GM19463 (cell line): ENCODE data around the gene SUN3.
"Not testable (repeated sequence)": the region's sequence is repeated elsewhere in the genome, so short reads cannot be mapped to it uniquely, and the experiment has no call there.

ENCODE experiments used
- ATAC-seq: cut with Tn5 transposase; IDR thresholded peaks from one replicate; pipeline ENCODE4 v1.9.1; 2021; ENCODE audit warnings: mild to moderate bottlenecking, moderate library complexity; ENCODE audit not compliant: unreplicated experiment

The SUN3 gene

DNA sequence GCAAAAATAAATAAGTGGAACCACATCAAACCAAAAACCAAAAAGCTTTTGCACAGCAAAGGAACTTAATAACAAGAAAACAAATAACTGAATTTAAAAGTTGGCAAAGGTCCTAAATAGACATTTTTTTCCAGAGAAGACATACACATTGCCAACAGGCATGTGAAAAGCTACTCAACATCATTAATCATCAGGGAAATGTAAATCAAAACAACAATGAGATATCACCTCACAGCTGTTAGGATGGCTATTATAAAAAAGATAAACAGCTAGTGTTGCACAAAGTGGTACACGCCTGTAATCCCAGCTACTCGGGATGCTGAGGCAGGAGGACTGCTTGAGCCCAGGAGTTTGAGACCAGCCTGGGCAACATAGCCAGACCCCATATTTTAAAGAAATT, 2.2 kb upstream of the SUN3 start:
- ATAC-seq: no peak

DNA sequence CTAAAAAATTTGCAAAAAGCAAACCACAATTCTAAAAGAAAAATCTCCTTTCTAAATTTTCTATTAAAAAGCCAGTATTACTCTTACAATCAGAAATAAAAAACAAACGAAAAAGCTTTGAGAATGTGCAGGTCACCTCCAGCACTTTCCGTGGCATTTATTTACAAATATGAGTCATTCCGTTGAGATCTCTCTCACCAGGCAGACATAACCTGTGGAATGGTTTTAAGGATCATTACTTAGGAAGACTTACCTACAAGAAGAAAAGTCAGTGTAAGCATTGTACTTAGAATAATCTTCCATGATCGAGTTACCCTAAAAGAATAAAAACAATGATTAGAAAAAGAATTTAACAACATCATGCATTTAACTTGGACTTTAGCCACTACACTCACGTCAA, 3.3 kb downstream of the SUN3 start:
- ATAC-seq: no peak

DNA sequence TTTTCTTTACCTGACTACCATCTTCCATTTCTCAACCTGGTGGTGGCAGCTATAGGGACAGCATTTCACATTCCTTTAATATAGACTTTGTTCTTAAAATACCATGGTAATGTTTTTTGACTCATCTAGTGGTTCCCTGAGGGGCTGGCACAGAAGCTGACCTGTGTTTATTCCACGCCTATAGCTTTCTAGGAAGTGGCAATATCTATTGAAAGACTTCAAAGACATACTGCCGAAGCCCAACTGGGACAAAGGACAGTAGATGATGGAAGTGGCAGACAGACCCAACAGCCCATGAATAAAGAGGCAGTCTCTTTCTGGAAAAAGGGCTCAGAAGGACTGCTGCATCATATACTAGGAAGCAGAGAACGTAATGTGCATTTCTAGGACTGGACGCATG, 11.2 kb downstream of the SUN3 start:
- no peak for ATAC-seq

DNA sequence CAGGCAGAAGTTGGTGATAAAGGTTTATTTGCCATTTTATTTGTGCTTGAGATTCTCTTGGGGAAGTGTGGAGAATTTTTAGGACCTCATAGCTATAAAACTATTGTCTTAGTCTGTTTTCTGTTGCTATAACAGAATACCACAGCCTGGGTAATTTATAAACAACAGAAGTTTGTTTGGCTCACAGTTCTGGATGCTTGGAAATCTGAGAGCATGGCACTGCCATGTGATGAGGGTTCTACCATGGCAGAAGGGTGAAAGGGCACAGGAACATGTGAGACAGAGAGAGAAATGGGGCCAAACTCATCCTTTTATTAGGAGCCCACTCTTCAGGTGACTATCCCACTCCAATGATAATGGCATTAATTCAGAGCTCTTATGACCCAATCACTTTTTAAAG, 12.3 kb downstream of the SUN3 start:
- ATAC-seq: no peak

DNA sequence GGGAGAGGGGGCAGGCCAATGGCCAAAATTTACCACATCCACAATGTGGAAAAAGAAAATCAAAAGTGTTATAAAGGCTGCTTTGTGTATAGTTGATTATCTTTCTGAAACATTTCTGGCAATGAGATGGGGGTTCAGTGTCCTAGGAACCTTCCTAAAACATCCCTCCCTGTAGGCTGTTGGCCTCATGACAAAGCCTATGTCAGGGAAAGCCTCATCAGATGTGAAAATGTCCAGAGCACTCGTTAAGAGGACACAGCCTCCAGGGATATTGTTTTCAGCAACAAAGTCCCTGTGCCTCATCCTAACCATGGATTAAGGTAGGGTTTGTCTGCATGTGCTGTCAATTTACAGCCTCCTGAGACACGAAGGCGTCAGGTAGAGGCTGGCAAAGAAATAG, 17.0 kb downstream of the SUN3 start:
- no peak for ATAC-seq

DNA sequence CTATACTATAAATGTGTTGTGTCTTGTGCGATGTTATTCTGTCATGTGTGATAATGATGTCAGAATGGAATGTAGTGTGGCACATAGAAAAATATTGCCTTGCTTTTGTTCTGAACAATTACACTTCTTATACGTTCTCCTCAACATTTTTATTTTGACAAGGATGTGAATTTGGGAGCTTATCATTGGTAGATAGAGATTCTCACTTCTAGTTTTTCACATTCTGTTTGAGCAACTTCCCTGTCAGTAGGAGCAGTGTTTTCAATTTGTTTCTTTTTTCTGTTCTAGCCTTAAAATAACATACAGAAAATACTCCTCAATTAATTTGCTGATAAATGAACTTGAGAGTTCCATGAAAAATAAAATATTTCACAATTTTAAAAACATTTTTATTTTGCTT, 17.6 kb downstream of the SUN3 start:
- ATAC-seq: no peak

DNA sequence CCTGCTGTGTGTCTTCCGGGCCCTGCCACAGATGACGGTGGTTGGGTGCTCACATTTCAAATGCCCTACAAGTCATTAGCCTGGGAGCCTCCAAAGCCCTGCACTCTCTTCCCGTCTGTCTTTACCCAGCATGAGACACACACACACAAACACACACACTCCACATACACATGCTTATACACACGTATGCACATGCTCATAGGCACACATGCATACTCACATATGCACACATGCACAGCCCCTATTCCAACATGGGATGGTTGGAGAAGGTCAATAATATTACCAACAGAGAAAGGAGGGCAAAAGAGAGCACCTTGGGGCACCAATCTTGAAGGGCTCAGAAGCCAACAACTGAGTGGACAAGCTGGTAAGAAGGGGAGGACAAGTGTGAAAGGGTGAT, 19.0 kb downstream of the SUN3 start:
- no peak for ATAC-seq

DNA sequence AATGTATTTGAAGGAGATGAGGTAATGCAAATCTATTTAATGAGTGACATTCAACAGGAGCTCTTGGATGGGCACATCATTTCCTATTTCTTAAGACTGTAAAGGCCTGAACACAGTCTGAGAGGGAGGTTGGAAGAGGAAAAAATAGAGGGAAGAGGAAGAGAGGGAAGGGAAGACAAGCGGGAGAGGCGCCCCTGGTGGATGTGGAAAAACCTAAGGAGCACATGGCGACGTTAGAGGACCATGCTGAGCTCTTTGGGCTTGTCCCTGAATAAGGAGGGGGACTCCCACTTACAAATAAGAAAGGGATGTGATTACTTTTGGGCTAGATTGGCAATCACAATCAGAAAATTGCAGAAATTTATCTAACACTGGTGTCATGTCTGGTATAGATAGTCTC, 19.6 kb downstream of the SUN3 start:
- no peak for ATAC-seq

DNA sequence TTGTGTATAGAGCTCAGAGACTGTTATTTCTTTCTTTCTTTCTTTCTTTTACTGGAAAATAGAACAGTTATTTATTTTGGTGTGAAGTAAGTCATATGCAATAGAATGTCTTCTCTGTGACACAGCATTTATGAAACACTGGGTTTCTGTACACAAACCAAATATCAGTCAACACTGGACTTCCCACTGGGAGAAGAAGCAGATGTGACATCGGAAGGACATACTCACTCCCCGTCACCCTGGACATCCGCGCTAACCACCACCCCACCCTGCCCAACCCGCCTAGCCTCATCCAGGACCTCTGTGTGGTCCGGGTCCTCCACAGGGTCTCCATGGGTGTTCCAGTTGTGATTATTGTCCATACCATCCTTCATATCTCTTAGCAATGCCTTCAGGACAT, 22.0 kb downstream of the SUN3 start:
- no peak for ATAC-seq

DNA sequence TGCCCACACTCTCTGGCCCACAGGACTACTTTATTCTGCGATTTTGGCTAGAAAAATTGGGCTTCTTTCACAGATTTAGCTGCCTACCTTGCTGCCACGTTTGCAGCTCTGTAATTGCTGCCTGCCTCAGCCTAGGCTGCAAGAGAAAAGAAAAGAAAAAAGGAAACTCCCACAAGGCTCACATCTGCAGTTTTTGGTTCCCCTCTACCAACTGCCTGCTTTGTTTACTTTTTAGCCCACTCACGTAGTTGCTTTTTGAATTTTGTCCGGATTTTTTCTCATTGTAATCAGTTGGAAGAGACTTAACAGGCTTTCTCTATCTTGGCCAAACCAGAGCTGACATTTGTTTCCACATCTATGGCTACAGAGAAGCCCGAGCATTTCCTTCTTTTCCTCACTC, 24.3 kb downstream of the SUN3 start:
- peak; percentile 65 for ATAC-seq

DNA sequence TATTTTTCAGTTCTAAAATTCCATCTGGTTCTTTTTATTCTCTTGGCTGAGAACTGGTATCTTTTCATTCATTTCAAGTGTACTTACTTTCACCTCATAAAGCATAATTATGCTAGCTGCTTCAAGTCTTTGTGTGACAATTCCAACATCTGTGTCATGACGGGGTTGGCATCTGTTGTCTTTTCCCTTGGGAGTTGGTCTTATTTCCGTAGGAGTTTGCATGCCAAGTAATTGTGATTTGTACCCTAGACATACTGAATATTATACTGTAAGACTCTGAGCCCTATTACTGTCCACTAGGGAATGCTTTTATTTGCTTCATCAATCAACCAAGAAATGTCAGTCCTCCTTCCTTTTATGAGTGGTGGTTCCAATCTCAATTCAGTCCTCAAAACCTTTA, 24.9 kb downstream of the SUN3 start:
- ATAC-seq: peak; percentile 6

DNA sequence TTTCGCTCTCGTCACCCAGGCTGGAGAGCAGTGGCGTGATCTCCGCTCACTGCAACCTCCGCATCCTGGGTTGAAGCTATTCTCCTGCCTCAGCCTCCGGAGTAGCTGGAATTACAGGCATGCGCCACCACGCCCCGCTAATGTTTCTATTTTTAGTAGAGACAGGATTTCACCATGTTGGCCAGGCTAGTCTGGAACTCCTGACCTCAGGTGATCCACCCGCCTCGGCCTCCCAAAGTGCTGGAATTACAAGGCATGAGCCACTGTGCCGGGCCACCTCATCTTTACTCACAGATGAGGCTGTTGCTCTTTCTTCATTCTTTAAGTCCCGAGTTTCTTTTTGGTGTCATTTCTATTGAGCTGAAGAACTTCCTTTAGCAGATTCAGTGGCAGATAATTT, 28.7 kb downstream of the SUN3 start:
- ATAC-seq: not testable (repeated sequence)

DNA sequence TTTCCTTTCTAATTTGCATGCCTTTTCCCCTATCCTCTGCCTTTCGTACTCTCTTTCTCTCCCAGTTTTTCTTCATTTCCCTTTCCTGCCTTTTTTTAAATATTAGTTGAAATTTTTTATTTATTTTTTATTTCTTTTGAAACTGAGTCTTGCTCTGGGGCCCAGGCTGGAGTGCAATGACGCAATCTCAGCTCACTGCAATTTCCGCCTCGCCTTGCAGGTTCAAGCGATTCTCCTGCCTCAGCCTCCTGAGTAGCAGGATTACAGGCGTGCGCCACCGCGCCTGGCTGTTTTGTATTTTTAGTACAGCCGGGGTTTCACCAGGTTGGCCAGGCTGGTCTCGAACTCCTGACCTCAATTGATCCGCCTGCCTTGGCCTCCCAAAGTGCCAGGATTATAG, 29.5 kb downstream of the SUN3 start:
- no peak for ATAC-seq

DNA sequence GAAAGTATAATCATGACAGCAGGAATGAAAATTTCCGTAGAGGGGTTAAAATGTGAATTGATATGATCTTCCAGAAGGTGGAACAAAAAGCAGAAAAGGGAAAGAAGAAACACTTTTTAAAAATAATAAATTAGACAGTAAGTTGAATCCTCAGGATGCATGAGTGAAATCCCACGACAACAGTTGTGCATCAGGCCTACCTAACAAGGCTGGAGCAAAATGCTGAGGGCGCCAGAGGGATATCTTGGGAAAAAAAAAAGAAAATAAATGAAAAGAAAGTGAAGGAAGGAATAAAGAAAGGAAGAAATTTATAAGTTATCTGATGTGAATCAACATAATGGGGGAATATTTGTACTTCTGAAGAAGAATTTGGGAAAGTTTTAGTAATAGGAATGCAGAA, 36.5 kb downstream of the SUN3 start:
- ATAC-seq: no peak

DNA sequence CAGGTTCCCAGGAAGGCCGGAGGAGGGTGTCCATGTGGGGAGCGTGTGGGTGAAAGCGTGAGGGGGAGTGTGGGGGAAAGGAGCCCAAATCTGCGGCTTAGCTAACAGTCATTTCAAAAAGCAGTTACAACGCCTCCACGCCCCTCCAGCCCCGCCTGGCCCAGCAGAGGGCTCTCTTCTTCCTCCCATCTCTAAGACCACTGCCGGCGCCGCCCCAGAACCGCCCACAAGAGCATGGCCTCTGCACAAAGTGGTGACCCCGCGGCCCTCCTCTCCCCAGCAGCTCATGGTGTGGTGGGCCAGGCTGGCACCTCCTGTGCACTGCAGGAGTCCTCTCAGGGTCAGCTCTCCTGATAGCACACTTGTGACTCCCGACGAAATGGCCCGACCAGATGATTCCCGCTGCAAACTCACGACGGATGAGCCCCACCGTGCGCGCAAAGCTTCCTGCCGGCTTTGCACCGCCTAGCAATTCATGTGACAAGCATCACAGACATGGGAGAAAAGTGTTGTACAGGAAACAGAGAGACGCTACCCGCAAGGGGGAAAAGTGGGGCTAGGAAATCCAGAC, 37.1 kb downstream of the SUN3 start:
- peak; percentile 97 for ATAC-seq

DNA sequence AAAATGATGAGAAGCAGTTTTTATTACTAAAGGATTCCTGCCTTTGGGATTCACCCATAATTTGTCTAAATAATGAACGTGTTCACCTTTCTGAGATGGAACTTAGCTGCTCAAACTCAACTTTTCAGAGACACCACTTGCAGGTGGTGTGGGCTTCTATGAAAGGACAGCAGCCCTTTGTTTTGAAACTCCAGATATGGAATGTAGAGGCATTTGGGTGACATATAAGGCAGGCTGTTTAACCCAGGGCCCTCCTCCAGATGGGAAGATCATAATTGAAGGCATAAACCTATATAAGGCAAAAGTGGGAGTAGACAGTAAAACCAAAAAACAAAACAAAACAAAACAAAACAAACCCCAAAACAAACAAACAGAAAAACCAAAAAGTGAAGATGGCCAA, 37.6 kb downstream of the SUN3 start:
- ATAC-seq: no peak

DNA sequence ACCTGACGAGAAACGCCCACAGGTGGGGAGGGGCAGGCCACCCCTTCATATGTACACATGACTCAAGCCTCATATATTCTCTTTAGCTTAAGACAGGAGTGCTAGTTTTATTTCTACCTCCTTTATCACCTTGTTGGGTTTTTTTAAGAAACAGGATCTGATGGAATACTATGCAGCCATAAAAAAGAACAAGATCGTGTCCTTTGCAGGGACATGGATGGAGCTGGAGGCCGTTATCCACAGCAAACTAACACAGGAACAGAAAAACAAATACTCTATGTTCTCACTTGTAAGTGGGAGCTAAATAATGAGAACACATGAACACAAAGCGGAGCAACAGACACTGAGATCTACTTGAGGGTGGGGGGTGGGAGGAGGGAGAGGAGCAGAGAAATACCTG, 38.3 kb downstream of the SUN3 start:
- no peak for ATAC-seq

DNA sequence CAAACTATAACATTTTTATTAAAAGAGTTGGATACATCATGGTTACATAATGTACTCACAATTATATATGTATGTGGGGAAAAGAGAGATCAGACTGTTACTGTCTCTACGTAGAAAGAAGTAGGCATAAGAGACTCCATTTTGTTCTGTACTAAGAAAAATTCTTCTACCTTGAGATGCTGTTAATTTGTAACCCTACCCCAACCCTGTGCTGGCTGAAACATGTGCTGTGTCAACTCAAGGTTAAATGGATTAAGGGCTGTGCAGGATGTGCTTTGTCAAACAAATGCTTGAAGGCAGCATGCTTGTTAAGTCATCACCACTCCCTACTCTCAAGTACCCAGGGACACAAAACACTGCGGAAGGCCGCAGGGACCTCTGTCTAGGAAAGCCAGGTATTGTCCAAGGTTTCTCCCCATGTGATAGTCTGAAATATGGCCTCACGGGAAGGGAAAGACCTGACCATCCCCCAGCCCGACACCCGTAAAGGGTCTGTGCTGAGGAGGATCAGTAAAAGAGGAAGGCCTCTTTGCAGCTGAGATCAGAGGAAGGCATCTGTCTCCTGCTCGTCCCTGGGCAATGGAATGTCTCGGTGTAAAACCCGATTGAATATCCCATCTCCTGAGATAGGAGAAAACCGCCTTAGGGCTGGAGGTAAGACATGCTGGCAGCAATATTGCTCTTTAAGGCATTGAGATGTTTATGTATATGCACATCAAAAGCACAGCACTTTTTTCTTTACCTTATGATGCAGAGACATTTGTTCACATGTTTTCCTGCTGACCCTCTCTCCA, 39.1 kb downstream of the SUN3 start:
- ATAC-seq: not testable (repeated sequence)

DNA sequence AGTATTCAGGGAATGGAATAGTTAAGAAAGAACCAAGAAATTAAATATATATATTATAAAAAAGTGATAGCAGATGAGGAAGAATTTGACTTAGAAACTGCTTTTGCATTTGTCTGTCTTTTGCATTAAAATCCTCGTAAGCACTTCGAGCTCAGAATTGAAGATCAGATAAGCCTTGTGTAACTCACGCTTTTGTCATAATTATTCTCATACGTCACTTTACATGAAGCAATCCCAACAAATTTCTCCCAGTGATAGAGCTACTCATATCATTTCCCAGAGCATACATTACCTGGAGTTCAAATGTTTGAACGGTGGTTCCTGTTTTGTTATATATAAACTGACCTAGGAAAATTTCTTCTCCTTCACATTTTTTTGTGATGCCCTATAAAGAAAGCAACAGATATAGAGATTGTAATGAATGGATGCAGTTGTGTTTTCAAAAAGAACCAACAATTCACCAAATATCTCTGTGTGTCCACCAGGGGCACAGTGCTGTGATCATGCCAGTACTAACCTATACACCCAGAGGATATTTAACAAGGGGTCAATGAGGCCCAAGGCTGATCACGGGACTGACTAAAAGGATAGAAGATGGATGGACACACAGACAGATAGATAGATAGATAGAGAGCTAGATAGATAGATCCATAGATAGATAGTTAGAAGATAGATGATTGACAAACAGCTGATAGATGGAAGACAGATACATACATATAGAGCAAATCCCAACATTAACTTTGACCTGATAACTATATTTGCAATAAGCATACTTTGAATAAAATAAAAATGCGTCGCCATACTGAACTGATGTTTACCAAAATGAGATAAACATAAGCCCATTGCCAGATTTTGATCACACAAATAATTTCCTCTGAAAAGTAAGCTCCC, 40.2 kb downstream of the SUN3 start:
- no peak for ATAC-seq

DNA sequence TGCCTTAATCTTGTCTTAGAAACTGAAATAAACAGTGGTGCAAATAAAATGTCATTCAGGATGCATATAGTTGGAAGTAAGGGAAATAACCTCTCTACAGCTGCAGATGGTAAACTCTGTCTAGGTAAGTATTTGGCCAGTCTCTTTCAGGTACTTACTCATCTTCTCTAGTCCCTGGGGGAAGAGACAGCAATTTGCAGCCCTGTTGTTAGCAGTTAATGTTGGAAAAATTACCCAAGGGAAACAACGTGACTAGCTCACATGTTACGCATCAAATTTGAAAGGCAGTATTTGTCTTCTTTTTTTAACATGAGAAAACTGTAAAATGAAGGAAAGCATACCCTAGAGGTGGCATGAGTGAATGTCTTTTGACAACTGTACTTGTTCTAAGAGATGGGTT, 46.3 kb downstream of the SUN3 start:
- no peak for ATAC-seq

DNA sequence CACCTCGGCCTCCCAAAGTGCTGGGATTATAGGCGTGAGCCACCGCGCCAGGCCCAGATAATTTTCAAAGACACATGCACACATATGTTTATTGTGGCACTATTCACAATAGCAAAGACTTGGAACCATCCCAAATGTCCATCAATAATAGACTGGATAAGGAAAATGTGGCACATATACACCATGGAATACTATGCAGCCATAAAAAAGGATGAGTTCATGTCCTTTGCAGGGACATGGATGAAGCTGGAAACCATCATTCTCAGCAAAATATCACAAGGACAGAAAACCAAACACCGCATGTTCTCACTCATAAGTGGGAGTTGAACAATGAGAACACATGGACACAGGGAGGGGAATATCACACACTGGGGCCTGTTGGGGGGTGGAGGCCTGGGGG, 48.3 kb downstream of the SUN3 start:
- not testable (repeated sequence) for ATAC-seq

DNA sequence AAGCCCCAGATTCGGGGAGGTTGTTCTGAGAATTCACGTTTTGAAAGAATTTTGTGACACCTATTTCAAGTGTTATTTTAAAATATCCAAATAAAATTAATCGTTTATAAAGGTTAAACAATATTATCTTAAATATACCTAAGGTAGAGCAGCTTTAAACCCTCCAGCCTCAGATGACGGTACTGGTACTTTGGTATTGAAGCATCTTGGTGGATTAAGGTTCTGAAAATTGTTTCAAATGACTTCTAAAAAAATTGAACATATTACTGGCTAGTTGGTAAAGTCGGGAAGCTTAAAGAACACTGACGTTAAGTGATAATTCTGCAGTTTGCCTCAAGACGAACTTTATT, 49.1 kb downstream of the SUN3 start:
- ATAC-seq: no peak
